HepG2 (cell line): Measurements from ENCODE around the gene NOP14. TPM values are rescaled to one million over a fixed set of nuclear protein-coding genes. Genes with fewer than 3 reads are reported as not detected.

Experiments
- ATF7-NPFF ChIP-seq: sonication (generic); formaldehyde crosslinking; IDR thresholded peaks from 2 replicates; pipeline ENCODE4 v1.8.1; 2023; ENCODE audit warnings: mild to moderate bottlenecking, low read depth, missing genetic modification reagents, moderate library complexity
- E2F1 ChIP-seq: sonication (generic); formaldehyde crosslinking; IDR thresholded peaks from 2 replicates; pipeline ENCODE4 v1.5.0; 2020; ENCODE audit warnings: missing genetic modification reagents
- IKZF1 ChIP-seq: fragments of 450-650 bp; IDR thresholded peaks from 2 replicates; pipeline ENCODE4 v1.7.1; 2016
- NONO ChIP-seq, 2 experiments: fragments of 450-650 bp in 1 of 2; sonication (generic) in 1 of 2; formaldehyde crosslinking in 1 of 2; IDR thresholded peaks in 1 of 2; conservative IDR thresholded peaks in 1 of 2; 2 replicates each; pipeline versions ENCODE4 v1.6.1 to v1.8.0; 2017 to 2022; ENCODE audit warnings: mild to moderate bottlenecking in 1 of 2, missing genetic modification reagents in 1 of 2, moderate library complexity in 1 of 2
- PLSCR1 ChIP-seq: sonication (generic); formaldehyde crosslinking; IDR thresholded peaks from 2 replicates; pipeline ENCODE4 v1.5.0; 2020; ENCODE audit warnings: missing genetic modification reagents, mild to moderate bottlenecking, borderline replicate concordance
- ZBTB20 ChIP-seq: sonication (generic); formaldehyde crosslinking; IDR thresholded peaks from 2 replicates; pipeline ENCODE4 v1.8.1; 2023; ENCODE audit warnings: missing genetic modification reagents, low read depth, mild to moderate bottlenecking, borderline replicate concordance
- ZNF660 ChIP-seq: sonication (generic); formaldehyde crosslinking; IDR thresholded peaks from 2 replicates; pipeline ENCODE4 v1.5.1; 2020; ENCODE audit warnings: mild to moderate bottlenecking, low read depth, missing genetic modification reagents, borderline replicate concordance
- ZNF672 ChIP-seq: sonication (generic); formaldehyde crosslinking; IDR thresholded peaks from 2 replicates; pipeline ENCODE4 v1.8.1; 2022; ENCODE audit warnings: missing genetic modification reagents
- ZNF720 ChIP-seq: sonication (generic); formaldehyde crosslinking; IDR thresholded peaks from 2 replicates; pipeline ENCODE4 v1.4.0; 2020; ENCODE audit warnings: missing genetic modification reagents
- polyA plus RNA-seq, 8 experiments: library from polyadenylated mRNA; depleted of rRNA in 3 of 8; stranded (reverse) in 7 of 8; unstranded in 1 of 8; fragments of >200 nt; fragmentation: Illumina TruSeq in 4 of 8; extraction: Trizol in 4 of 8; gene quantifications; 2 replicates each; pipeline versions ENCODE4 v1.2.1 to v1.2.3, GENCODE V29; 2011 to 2016; ENCODE audit warnings: low read depth in 4 of 8, missing spikeins in 1 of 8, mixed read lengths in 1 of 8; ENCODE audit not compliant: insufficient read depth in 1 of 8
- total RNA-seq, 5 experiments: library from RNA; depleted of rRNA; stranded (reverse); fragments of >200 nt; fragmentation: Illumina TruSeq; extraction: Trizol; gene quantifications; 2 replicates each; pipeline ENCODE4 v1.2.3, GENCODE V29; 2016; ENCODE audit warnings: low read depth in 1 of 5
- TF ChIP-seq, protein P1 (sequence below): sonication (generic); formaldehyde crosslinking; IDR thresholded peaks from 2 replicates; pipeline ENCODE4 v1.5.0; 2020; ENCODE audit warnings: missing genetic modification reagents

Gene NOP14
- total and polyA plus RNA-seq, 2 of the 13 experiments (the other 11 are each of a cell fraction or from before 2014, with no cell fraction given): 6.9 to 47.9 TPM

DNA sequence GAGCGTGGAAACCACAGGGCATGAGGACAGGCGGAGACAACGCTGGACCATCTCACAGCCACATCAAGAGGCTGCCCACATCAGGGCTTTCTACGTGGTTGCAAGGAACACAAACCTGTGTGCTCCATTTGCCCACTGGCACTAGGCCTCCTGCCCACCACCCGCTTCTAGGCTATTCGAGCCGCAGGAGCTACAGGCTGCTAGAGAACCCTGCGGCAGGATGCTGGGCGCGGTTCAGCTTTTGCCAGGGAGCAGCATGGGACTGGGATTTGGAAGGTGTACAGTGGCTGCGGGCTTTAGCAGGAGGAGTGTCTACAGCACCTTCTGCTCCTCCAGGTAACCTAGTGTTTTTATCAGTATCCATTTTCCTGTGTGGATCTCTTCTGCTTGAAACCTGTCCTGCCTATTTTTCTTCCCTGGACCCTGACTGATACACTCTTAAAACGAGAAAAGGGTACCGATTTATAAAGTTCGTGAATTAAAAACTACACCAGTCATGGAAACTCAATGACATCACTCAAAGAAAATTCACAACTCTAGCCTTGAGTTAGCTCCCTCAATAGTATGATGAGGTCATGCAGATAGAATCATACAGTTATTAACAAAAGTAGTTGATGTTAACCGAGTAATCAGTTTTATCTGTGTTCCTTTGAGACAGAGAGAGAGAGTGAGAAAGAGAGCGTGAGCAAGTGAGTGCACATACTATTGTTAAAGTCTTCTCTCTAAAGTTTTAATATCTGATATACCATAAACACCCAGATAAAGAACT is 12.8 kb downstream of the NOP14 start (continued):
- TF ChIP-seq, protein P1, sequence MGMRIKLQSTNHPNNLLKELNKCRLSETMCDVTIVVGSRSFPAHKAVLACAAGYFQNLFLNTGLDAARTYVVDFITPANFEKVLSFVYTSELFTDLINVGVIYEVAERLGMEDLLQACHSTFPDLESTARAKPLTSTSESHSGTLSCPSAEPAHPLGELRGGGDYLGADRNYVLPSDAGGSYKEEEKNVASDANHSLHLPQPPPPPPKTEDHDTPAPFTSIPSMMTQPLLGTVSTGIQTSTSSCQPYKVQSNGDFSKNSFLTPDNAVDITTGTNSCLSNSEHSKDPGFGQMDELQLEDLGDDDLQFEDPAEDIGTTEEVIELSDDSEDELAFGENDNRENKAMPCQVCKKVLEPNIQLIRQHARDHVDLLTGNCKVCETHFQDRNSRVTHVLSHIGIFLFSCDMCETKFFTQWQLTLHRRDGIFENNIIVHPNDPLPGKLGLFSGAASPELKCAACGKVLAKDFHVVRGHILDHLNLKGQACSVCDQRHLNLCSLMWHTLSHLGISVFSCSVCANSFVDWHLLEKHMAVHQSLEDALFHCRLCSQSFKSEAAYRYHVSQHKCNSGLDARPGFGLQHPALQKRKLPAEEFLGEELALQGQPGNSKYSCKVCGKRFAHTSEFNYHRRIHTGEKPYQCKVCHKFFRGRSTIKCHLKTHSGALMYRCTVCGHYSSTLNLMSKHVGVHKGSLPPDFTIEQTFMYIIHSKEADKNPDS (CRISPR knock-in tag): no peak
- TF ChIP-seq IKZF1 (no peak), ZBTB20 (no peak), E2F1 (no peak), ATF7-NPFF (CRISPR knock-in tag) (no peak), PLSCR1 (CRISPR knock-in tag) (no peak), ZNF672 (no peak), ZNF720 (CRISPR knock-in tag) (no peak), ZNF660 (CRISPR knock-in tag) (no peak), NONO (IDR thresholded peaks at IDR 0.05) (no peak), NONO (CRISPR knock-in tag; conservative IDR thresholded peaks at IDR 0.05) (no peak)
